Measurements from ENCODE around the gene GRK3. TPM values are rescaled to one million over a fixed set of nuclear protein-coding genes. Genes with fewer than 3 reads are reported as not detected.

The GRK3 gene
- total RNA-seq, 1 experiment from 2014 or later, result 14.6 TPM

- POLR2A ChIA-PET, result no interaction called here
- DNase-seq (ENCODE audit: low read depth, low spot score) (no peak), ATAC-seq (0 out of 2 replicates have a peak, but pooled peaks have one; percentile 27)
- intact Hi-C loops (cut with micrococcal nuclease), result no loop called here
- no TSS peak for BruUV-seq (replicated peaks)
- no peak overlapping the region for H3K4me3 ChIP-seq (replicated peaks in 1 of 2; ENCODE audit: low read depth in 1 of 2, low read length in 2 of 2)
- no peaks in the 10 kb centered on the region for H3K79me2 ChIP-seq (ENCODE audit: insufficient read depth, low read length)
- no peak overlapping the region for H3K27ac ChIP-seq (ENCODE audit: low read depth, low read length)
- H3K4me2 ChIP-seq (ENCODE audit: low read length), result no peak overlapping the region
- no peaks in the 10 kb centered on the region for H4K20me1 ChIP-seq (ENCODE audit: insufficient read depth)
- H3K36me3 ChIP-seq (ENCODE audit: control insufficient read depth in 1 of 2, insufficient read depth in 2 of 2, low read length in 2 of 2), result no peaks in the 10 kb centered on the region
- no peaks in the 10 kb centered on the region for H3K9me3 ChIP-seq (ENCODE audit: control insufficient read depth in 1 of 2, insufficient read depth in 1 of 2, low read depth in 1 of 2, low read length in 2 of 2)
- no peaks in the 10 kb centered on the region for H3K4me1 ChIP-seq (ENCODE audit: control insufficient read depth in 1 of 2, insufficient read depth in 2 of 2, low read length in 2 of 2)
- CTCF ChIA-PET, result no interaction called here
- H3K27me3 ChIP-seq (ENCODE audit: insufficient read depth, low read length), result no peaks in the 10 kb centered on the region
- TF ChIP-seq ZNF274 (IDR thresholded peaks at IDR 0.05; ENCODE audit: low read depth, low read length) (no peak), SRF (IDR thresholded peaks at IDR 0.05; ENCODE audit: low read depth) (no peak), POLR2AphosphoS5 (IDR thresholded peaks at IDR 0.05; ENCODE audit: low read depth, low read length) (no peak), ZFX (IDR thresholded peaks at IDR 0.05) (no peak), TCF7L2 (IDR thresholded peaks at IDR 0.05; ENCODE audit: borderline replicate concordance, extremely low read depth, insufficient read depth, insufficient read length) (no peak), MAX (IDR thresholded peaks at IDR 0.05) (no peak), YY1 (IDR thresholded peaks at IDR 0.05; ENCODE audit: extremely low read depth, insufficient replicate concordance, low read depth, low read length) (no peak), FOSL1 (IDR thresholded peaks at IDR 0.05; ENCODE audit: low read depth) (no peak), CBX3 (IDR thresholded peaks at IDR 0.05; ENCODE audit: low read depth) (no peak), CTCF (IDR thresholded peaks at IDR 0.05 in 2 of 3, conservative IDR thresholded peaks at IDR 0.05 in 1 of 3; ENCODE audit: borderline replicate concordance in 1 of 3, insufficient read depth in 1 of 3, low read depth in 2 of 3, low read length in 2 of 3) (no peak), ELF1 (IDR thresholded peaks at IDR 0.05; ENCODE audit: borderline replicate concordance, low read depth) (no peak), ZBTB33 (IDR thresholded peaks at IDR 0.05; ENCODE audit: extremely low read depth, insufficient replicate concordance, low read length) (no peak), CEBPB (IDR thresholded peaks at IDR 0.05; ENCODE audit: low read depth) (no peak), SIN3A (IDR thresholded peaks at IDR 0.05; ENCODE audit: low read depth) (no peak), RAD21 (IDR thresholded peaks at IDR 0.05; ENCODE audit: low read depth) (no peak), EGR1 (IDR thresholded peaks at IDR 0.05; ENCODE audit: low read depth) (no peak), REST (IDR thresholded peaks at IDR 0.05; ENCODE audit: low read depth) (no peak), ATF3 (IDR thresholded peaks at IDR 0.05) (no peak), EZH2phosphoT487 (IDR thresholded peaks at IDR 0.05; ENCODE audit: borderline replicate concordance) (no peak), JUND (IDR thresholded peaks at IDR 0.05) (no peak)
- RAD21 ChIA-PET (ENCODE audit: low non-redundant PET in 1 of 2, low total read pairs in 2 of 2, uncharacterized antibody in 2 of 2, unreplicated experiment in 2 of 2), result interaction anchor here in 1 of 2 experiments (0.6 kb wide), 1 partner anchor 124 kb away, joined by 5 read pairs; no protein-coding TSS in a partner anchor
- no peak overlapping the region for H3K9ac ChIP-seq (ENCODE audit: low read length)
- H2AFZ ChIP-seq (ENCODE audit: low read depth, low read length, poor library complexity, severe bottlenecking), result no peak overlapping the region
- no peaks in the 10 kb centered on the region for H3K9me2 ChIP-seq (ENCODE audit: insufficient read depth)
Observed at GRCh38 chr22:25753252-25753651, 188.8 kb downstream of the GRK3 start.
